Activated naive CD4-positive, alpha-beta T cell treated with anti-CD3 and anti-CD28 coated beads, Interleukin-2, amount 50 U/mL, for 24 hours (primary cell): ENCODE measurements around the gene COL6A5.
"Not testable (repeated sequence)": the region's sequence is repeated elsewhere in the genome, so short reads cannot be mapped to it uniquely, and the experiment has no call there.

ENCODE experiments used
- H3K27ac Mint-ChIP-seq: one replicate; pipeline ENCODE4 v1.8.0; 2021; ENCODE audit warnings: mild to moderate bottlenecking, mixed read lengths
- H3K27me3 Mint-ChIP-seq: one replicate; pipeline ENCODE4 v1.8.0; 2021; ENCODE audit warnings: mixed read lengths
- H3K36me3 Mint-ChIP-seq: one replicate; pipeline ENCODE4 v1.8.0; 2021; ENCODE audit warnings: mixed read lengths
- H3K4me1 Mint-ChIP-seq: one replicate; pipeline ENCODE4 v1.8.0; 2021; ENCODE audit warnings: mixed read lengths
- H3K4me3 Mint-ChIP-seq: one replicate; pipeline ENCODE4 v1.8.0; 2021; ENCODE audit warnings: mild to moderate bottlenecking, mixed read lengths
- H3K9me3 Mint-ChIP-seq: one replicate; pipeline ENCODE4 v1.8.0; 2021; ENCODE audit warnings: mixed read lengths

The COL6A5 gene

GRCh38 chr3:130378677-130379191 is 33.3 kb downstream of the COL6A5 start:
- no peaks in the 10 kb centered on the region for H3K36me3 Mint-ChIP-seq
- H3K4me1 Mint-ChIP-seq: no peaks in the 10 kb centered on the region
- no peak overlapping the region for H3K27ac Mint-ChIP-seq
- peaks cover 4% of the 10 kb centered on the region for H3K27me3 Mint-ChIP-seq
- H3K4me3 Mint-ChIP-seq: no peak overlapping the region
- peaks cover 4% of the 10 kb centered on the region for H3K9me3 Mint-ChIP-seq

- no peak overlapping the region for H3K4me3 Mint-ChIP-seq
- no peaks in the 10 kb centered on the region for H3K4me1 Mint-ChIP-seq
- peaks cover 8% of the 10 kb centered on the region for H3K27me3 Mint-ChIP-seq
- peaks cover 4% of the 10 kb centered on the region for H3K9me3 Mint-ChIP-seq
- no peak overlapping the region for H3K27ac Mint-ChIP-seq
- H3K36me3 Mint-ChIP-seq: no peaks in the 10 kb centered on the region
Measured at GRCh38 chr3:130379274-130379673, 33.8 kb downstream of the COL6A5 start.

- no peak overlapping the region for H3K4me3 Mint-ChIP-seq
- peaks cover 4% of the 10 kb centered on the region for H3K9me3 Mint-ChIP-seq
- H3K27ac Mint-ChIP-seq: no peak overlapping the region
- H3K36me3 Mint-ChIP-seq: no peaks in the 10 kb centered on the region
- peaks cover 8% of the 10 kb centered on the region for H3K27me3 Mint-ChIP-seq
- H3K4me1 Mint-ChIP-seq: no peaks in the 10 kb centered on the region
Measured at GRCh38 chr3:130380398-130380797, 34.9 kb downstream of the COL6A5 start.

DNA sequence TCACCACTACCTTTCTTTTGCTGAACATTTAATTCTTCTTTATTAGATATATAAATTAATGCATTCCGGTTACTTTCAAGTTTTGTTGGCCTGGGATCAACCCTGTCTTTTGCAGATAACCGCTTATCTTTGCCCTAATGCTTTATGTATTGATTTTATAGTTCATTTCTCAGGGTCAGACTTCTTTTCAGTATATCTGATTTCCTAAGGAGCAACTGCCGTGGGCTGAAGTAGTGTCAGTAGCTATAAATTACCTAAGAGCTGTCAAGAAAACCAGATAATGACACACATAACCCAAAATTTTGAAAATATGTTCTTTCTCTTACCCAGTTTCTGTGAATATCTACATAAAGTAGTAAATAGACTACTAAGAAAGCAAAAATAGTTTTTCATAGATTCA is 38.0 kb downstream of the COL6A5 start:
- Mint-ChIP-seq H3K9me3 (peaks cover 4% of the 10 kb centered on the region), H3K27me3 (peaks cover 8% of the 10 kb centered on the region), H3K27ac (no peak overlapping the region), H3K4me1 (no peaks in the 10 kb centered on the region), H3K4me3 (no peak overlapping the region), H3K36me3 (no peaks in the 10 kb centered on the region)

DNA sequence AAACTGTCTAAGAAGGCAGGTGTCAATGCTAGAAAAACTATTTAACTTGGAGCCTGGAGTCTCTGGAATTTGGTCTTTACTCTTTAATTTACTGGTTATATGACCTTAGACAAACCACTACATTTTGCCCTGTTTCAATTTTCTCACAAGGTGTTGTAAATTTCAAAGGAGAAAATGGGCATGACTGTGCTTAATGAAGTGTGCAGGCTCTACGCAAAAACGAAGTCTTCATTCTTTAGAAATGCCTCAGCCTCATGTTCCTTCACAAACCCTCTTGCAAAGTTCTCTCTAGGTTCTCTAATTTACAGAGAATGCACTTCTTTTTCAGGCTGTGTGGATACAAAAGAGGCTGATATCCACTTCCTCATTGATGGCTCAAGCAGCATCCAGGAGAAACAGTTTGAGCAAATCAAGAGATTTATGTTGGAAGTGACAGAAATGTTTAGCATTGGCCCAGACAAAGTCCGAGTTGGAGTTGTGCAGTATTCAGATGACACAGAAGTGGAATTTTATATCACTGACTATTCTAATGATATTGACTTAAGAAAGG is 39.1 kb downstream of the COL6A5 start:
- no peaks in the 10 kb centered on the region for H3K36me3 Mint-ChIP-seq
- H3K27me3 Mint-ChIP-seq: peaks cover 8% of the 10 kb centered on the region
- H3K4me1 Mint-ChIP-seq: no peaks in the 10 kb centered on the region
- H3K9me3 Mint-ChIP-seq: peaks cover 4% of the 10 kb centered on the region
- no peak overlapping the region for H3K4me3 Mint-ChIP-seq
- H3K27ac Mint-ChIP-seq: no peak overlapping the region

DNA sequence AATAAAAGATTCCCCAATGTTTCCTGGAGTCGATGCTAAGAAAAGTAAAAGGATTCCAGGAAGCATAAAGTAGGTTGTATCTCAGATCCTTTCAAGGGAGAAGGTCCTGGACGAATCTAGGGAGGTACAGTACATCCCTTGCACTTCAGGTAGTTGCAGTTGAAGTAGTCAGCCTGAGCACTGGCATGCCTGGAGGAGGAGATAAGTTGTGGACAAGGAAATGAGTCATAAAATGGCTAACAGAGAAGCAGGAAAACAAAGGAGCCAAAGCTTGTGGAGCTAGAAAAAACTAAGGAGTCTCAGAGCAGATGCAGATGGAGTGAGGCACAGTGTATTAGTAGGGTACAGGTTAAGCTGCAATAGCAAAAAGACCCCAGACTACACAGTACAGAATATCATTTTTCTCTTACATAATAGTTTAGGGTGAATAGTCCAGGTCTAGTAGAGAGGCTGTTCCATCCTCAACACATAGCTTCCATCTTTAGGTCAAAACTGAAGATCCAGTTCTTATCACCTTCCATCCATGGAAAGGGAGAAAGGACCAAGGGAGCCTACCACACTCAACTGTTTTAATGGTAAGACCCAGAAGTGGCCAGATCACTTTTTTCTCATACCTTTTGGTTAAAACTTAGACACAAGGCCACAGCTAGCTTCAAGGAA is 41.3 kb downstream of the COL6A5 start:
- H3K27ac Mint-ChIP-seq: no peak overlapping the region
- no peak overlapping the region for H3K4me3 Mint-ChIP-seq
- no peaks in the 10 kb centered on the region for H3K36me3 Mint-ChIP-seq
- H3K27me3 Mint-ChIP-seq: peaks cover 6% of the 10 kb centered on the region
- no peaks in the 10 kb centered on the region for H3K4me1 Mint-ChIP-seq
- H3K9me3 Mint-ChIP-seq: peaks cover 2% of the 10 kb centered on the region

DNA sequence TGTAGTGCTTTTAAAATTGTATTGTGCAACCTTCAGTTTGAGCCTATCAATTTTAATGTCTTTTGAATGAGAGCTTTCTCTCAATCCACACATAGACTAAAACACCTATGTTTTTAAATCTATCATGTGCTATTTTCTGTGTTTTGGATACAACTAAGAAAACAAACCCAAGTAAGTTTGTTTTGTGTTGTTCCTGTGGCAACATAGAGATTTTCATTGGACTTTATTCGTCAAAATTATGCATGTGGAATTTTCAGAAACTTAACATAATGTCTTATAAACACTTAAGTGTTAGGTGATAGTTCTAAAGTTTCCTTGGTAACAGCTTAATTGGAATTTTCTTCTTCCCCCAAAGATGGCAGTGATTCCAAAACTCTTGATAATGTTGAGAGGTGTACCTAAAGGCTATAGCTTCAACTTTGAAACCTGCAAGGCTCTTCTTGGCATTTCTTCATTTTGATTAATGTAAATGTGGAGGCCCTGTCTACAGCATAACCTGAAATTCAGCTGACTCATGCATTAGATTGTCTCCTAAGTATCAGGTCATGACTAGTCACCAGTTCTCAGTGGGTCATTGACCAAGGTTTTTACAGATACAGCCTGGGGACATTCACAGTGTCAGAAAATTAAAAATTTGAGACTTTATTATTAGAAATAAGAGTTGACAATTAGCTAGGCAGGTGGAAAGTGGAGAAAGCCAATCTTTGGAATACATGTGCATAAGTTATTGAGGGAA is 44.4 kb downstream of the COL6A5 start:
- H3K36me3 Mint-ChIP-seq: no peaks in the 10 kb centered on the region
- H3K27me3 Mint-ChIP-seq: no peaks in the 10 kb centered on the region
- H3K4me3 Mint-ChIP-seq: no peak overlapping the region
- H3K27ac Mint-ChIP-seq: no peak overlapping the region
- no peaks in the 10 kb centered on the region for H3K9me3 Mint-ChIP-seq
- no peaks in the 10 kb centered on the region for H3K4me1 Mint-ChIP-seq

DNA sequence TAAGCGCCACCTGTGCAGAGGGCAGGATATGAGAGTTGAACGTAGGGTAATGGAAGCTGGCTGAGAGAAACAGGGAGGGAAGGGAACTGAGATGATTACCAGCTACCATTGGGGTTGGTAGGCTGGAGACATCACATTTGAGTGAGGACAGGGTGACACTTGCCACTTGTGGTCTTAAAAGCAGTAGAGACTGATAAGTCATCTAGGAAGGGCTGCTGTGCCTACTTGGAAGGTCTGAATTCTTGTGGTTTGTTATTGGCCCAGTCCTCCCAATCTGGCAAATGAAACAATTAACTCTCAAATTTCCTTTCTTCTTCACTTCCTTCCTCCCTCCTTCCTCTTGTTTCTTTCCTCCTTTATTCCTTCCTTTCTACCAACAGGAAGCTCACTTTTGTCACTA is 46.8 kb downstream of the COL6A5 start:
- H3K9me3 Mint-ChIP-seq: no peaks in the 10 kb centered on the region
- H3K36me3 Mint-ChIP-seq: no peaks in the 10 kb centered on the region
- no peak overlapping the region for H3K4me3 Mint-ChIP-seq
- H3K4me1 Mint-ChIP-seq: no peaks in the 10 kb centered on the region
- no peak overlapping the region for H3K27ac Mint-ChIP-seq
- H3K27me3 Mint-ChIP-seq: no peaks in the 10 kb centered on the region

DNA sequence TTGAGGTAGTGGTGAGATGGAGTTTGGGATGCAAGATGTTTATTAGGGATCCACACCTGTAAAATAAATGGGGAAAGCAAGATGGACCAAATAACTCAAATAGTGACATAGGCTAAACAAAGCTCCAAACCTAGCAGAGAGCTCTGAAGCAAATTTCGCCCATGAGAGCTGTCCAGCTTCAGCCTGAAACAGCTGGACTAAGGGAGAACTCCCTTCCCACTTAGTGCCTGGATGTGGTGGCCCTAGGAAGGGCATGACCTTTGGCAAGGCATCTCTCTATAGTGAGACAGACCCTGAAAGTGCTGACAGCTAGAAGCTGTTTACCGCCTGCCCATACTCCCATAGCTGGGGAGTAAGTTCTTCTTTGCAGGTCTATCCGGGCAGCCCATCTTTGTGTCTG is 48.1 kb downstream of the COL6A5 start:
- Mint-ChIP-seq H3K4me3 (no peak overlapping the region), H3K27me3 (no peaks in the 10 kb centered on the region), H3K4me1 (no peaks in the 10 kb centered on the region), H3K9me3 (no peaks in the 10 kb centered on the region), H3K27ac (no peak overlapping the region), H3K36me3 (no peaks in the 10 kb centered on the region)

- Mint-ChIP-seq H3K27ac (no peak overlapping the region), H3K9me3 (peaks cover 5% of the 10 kb centered on the region), H3K4me3 (no peak overlapping the region), H3K27me3 (peaks cover 2% of the 10 kb centered on the region), H3K36me3 (no peaks in the 10 kb centered on the region), H3K4me1 (no peaks in the 10 kb centered on the region)
Measured at GRCh38 chr3:130395331-130395730, 49.9 kb downstream of the COL6A5 start.

DNA sequence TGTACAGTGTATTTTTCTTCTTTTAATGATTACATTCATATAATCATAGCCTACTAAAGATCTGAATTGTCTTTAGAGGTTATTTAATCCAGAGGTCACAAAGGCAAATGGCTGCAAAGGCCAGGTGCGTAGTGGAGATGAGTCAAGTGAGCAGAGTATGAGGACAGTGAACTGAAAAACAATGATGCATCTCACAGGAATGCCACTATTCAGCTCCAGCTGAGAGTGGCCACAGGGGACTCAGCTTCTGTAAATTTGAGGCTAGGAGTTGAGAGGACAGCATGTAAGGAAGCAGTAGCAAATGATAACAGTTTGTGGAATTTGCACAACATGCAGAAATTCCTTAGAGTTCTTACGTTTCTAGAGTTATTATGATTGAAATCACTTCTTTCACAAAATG is 50.4 kb downstream of the COL6A5 start:
- Mint-ChIP-seq H3K4me1 (no peaks in the 10 kb centered on the region), H3K27me3 (peaks cover 2% of the 10 kb centered on the region), H3K9me3 (peaks cover 5% of the 10 kb centered on the region), H3K27ac (no peak overlapping the region), H3K4me3 (no peak overlapping the region), H3K36me3 (no peaks in the 10 kb centered on the region)

DNA sequence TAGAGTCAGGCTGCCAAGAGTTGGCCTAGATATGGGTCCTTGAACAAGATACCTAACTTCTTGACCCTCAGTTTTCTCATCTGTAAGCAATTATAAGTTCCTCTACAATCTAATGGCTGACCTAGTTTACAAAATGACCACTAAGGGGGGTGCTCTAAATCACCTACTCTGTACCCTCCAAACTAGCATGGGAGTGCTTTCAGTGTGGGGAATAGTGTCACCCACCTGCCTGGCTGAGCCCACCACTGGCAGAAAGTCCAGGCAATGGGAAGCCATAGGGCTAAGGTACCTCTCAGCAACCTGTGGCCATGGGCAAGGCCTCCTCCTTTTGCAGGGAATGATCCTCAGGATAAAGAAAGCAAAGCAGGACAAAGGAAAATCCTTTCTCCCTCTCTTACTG is 58.9 kb downstream of the COL6A5 start:
- peaks cover 6% of the 10 kb centered on the region for H3K27me3 Mint-ChIP-seq
- no peak overlapping the region for H3K27ac Mint-ChIP-seq
- H3K36me3 Mint-ChIP-seq: no peaks in the 10 kb centered on the region
- H3K9me3 Mint-ChIP-seq: peaks cover 18% of the 10 kb centered on the region
- H3K4me1 Mint-ChIP-seq: no peaks in the 10 kb centered on the region
- H3K4me3 Mint-ChIP-seq: no peak overlapping the region

GRCh38 chr3:130405956-130406355 is 60.5 kb downstream of the COL6A5 start:
- Mint-ChIP-seq H3K4me1 (no peaks in the 10 kb centered on the region), H3K4me3 (no peak overlapping the region), H3K9me3 (peaks cover 13% of the 10 kb centered on the region), H3K27ac (no peak overlapping the region), H3K36me3 (no peaks in the 10 kb centered on the region), H3K27me3 (peaks cover 4% of the 10 kb centered on the region)

DNA sequence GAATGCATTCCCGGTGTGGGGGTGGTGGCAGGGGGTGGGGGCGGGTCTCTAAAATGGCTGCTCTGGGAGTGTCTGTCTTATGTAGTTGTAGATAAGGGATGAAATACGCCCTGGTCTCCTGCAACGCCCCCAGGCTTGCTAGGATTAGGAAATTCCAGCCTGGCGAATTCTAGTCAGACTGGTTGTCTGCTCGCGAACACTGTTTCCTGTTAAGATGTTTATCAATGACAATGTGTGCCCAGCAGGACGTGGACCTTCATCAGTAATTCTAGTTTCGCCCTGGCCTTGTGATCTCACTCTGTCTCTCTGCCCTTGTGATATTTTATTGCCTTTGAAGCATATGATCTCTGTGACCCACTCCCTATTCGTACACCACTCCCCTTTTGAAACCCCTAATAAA is 62.8 kb downstream of the COL6A5 start:
- not testable (repeated sequence) for H3K27ac Mint-ChIP-seq, H3K4me3 Mint-ChIP-seq, H3K27me3 Mint-ChIP-seq, H3K36me3 Mint-ChIP-seq, H3K4me1 Mint-ChIP-seq
- H3K9me3 Mint-ChIP-seq: peaks cover 13% of the 10 kb centered on the region

DNA sequence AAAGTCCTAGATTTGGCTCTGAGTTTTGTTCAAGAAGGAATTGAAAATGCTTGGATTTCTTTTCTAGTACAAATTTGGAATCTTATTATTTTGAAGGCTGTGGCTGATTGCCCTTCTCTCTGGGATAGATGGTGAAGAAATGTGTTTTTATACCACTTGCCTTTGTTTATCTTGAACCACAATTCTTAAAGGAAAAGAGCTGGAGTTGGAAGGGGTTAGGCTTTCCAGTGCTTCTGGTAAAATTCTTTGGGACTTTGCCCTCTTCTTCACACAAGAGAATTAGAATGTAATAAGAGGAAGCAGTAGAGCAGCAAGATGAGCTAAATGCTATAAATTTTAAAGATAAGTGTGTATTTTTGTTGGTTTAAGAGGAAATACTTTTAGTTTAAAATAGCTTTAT is 65.8 kb downstream of the COL6A5 start:
- Mint-ChIP-seq H3K36me3 (no peaks in the 10 kb centered on the region), H3K4me3 (no peak overlapping the region), H3K4me1 (no peaks in the 10 kb centered on the region), H3K27ac (no peak overlapping the region), H3K9me3 (peaks cover 13% of the 10 kb centered on the region), H3K27me3 (peaks cover 10% of the 10 kb centered on the region)

DNA sequence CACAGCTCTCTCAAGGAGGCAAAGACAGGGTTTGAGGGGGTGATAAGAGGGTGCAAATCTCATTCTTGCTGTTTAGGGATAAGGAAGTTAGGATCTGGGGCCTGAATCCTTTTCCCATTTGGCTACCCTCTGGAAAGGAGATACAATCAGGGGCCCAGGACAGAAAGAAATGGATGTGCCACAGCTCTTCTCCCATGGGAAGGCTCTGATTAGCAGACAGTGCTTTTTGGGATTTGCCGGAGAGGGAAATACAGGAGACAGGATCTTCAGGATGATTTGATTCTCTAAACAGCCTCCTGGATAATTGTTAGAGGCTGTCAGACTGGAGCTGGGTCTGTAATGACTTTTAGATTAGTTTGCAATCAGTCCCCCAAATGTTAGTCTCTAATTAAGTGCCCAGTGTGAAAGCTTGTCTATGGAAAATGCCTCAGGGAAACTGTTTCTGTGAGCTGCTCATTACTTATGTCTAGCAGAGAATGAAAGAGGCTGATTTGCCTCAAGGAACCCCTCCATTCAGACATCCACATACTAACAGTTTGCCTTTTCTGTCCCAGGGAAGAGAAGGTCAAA is 67.6 kb downstream of the COL6A5 start:
- no peak overlapping the region for H3K27ac Mint-ChIP-seq
- no peaks in the 10 kb centered on the region for H3K4me1 Mint-ChIP-seq
- no peaks in the 10 kb centered on the region for H3K36me3 Mint-ChIP-seq
- H3K9me3 Mint-ChIP-seq: peaks cover 6% of the 10 kb centered on the region
- H3K27me3 Mint-ChIP-seq: peaks cover 12% of the 10 kb centered on the region
- H3K4me3 Mint-ChIP-seq: no peak overlapping the region
